B cell (primary cell): ENCODE measurements around the gene EPHA5. TPM values are rescaled to one million over a fixed set of nuclear protein-coding genes. Genes with fewer than 3 reads are reported as not detected.

Experiments used
- ATAC-seq: fragments of 200-7000 bp; cut with Tn5 transposase; one replicate; pipeline ENCODE4 v1.10.0; 2021; ENCODE audit warnings: low read depth, mild to moderate bottlenecking, moderate number of reproducible peaks, moderate library complexity
- CTCF ChIA-PET: fragments of 350-600 bp; sonication (Branson Sonifier 250); formaldehyde crosslinking; loops from one replicate; lab custom pipeline; 2021; ENCODE audit warnings: antibody characterized with exemption, inconsistent platforms; lab: Charles Lee
- POLR2A ChIA-PET: fragments of 350-600 bp; sonication (Branson Sonifier 250); formaldehyde crosslinking; loops from one replicate; lab custom pipeline; 2021; ENCODE audit warnings: antibody characterized with exemption; lab: Charles Lee
- DNase-seq: peaks from one replicate; pipeline ENCODE4 v3.0.0; 2013
- H2AFZ ChIP-seq: 2 replicates; pipeline ENCODE4 v1.6.1; 2012; ENCODE audit warnings: mild to moderate bottlenecking, low read depth, low read length; ENCODE audit not compliant: insufficient read depth, poor library complexity, severe bottlenecking
- H3K27ac ChIP-seq, 2 donors: 1 replicate in 1 of 2; 2 replicates in 1 of 2; pipeline ENCODE4 v1.5.1; 2012 to 2013; ENCODE audit warnings: low read length in 2 of 2, mild to moderate bottlenecking in 2 of 2, moderate library complexity in 1 of 2
- H3K27me3 ChIP-seq, 4 experiments: fragments of 200-600 bp in 1 of 4; sonication (generic) in 1 of 4; replicated peaks in 1 of 4; 1 replicate in 2 of 4; 2 replicates in 2 of 4; pipeline versions ENCODE4 v1.6.1 to v1.7.0; 2013 to 2016; ENCODE audit warnings: low read length in 3 of 4, mild to moderate bottlenecking in 2 of 4, mixed read lengths in 1 of 4, moderate library complexity in 1 of 4; ENCODE audit not compliant: insufficient read depth in 4 of 4, control insufficient read depth in 3 of 4; ENCODE audit errors: control extremely low read depth in 1 of 4
- H3K36me3 ChIP-seq, 2 experiments: replicated peaks in 1 of 2; 1 replicate in 1 of 2; 2 replicates in 1 of 2; pipeline versions ENCODE4 v1.6.1 to v1.7.1; 2013; ENCODE audit warnings: low read length in 1 of 2; ENCODE audit not compliant: insufficient read depth in 2 of 2, control insufficient read depth in 1 of 2; ENCODE audit errors: control extremely low read depth in 1 of 2, extremely low read depth in 1 of 2
- H3K4me1 ChIP-seq, 2 donors: fragments of 200-600 bp in 1 of 2; sonication (generic) in 1 of 2; 1 replicate in 1 of 2; 2 replicates in 1 of 2; pipeline versions ENCODE4 v1.5.1 to v1.6.1; 2013 to 2017; ENCODE audit warnings: low read length in 2 of 2; ENCODE audit not compliant: control insufficient read depth in 2 of 2, insufficient read depth in 2 of 2
- H3K4me2 ChIP-seq: replicated peaks from 2 replicates; pipeline ENCODE3; 2012; ENCODE audit warnings: mild to moderate bottlenecking, low read depth, low read length; ENCODE audit not compliant: poor library complexity, severe bottlenecking
- H3K4me3 ChIP-seq, 5 experiments: fragments of 200-600 bp in 1 of 5; sonication (generic) in 1 of 5; 1 replicate in 3 of 5; 2 replicates in 2 of 5; pipeline versions ENCODE4 v1.5.1 to v1.7.0; 2011 to 2016; ENCODE audit warnings: low read length in 4 of 5, mild to moderate bottlenecking in 4 of 5, low read depth in 2 of 5, control low read depth in 1 of 5, moderate library complexity in 1 of 5; ENCODE audit not compliant: insufficient read depth in 1 of 5; ENCODE audit errors: control extremely low read depth in 1 of 5, extremely low read depth in 1 of 5
- H3K79me2 ChIP-seq: fragments of 200-600 bp; sonication (generic); one replicate; pipeline ENCODE4 v1.6.0; 2016; ENCODE audit warnings: low read length; ENCODE audit not compliant: control insufficient read depth, insufficient read depth
- H3K9ac ChIP-seq: fragments of 200-600 bp; sonication (generic); 2 replicates; pipeline ENCODE4 v1.6.1; 2017; ENCODE audit warnings: mild to moderate bottlenecking, low read length, moderate library complexity
- H3K9me3 ChIP-seq, 3 donors: one replicate each; pipeline versions ENCODE4 v1.6.1 to v1.7.1; 2013; ENCODE audit warnings: low read length in 2 of 3; ENCODE audit not compliant: control insufficient read depth in 2 of 3, insufficient read depth in 1 of 3; ENCODE audit errors: control extremely low read depth in 1 of 3
- H4K20me1 ChIP-seq: 2 replicates; pipeline ENCODE4 v1.6.0; 2012; ENCODE audit warnings: mild to moderate bottlenecking, low read length; ENCODE audit not compliant: insufficient read depth, control insufficient read depth, poor library complexity, severe bottlenecking
- H3K27ac Mint-ChIP-seq: one replicate; pipeline ENCODE4 v1.8.0; 2021; ENCODE audit warnings: mixed read lengths
- H3K27me3 Mint-ChIP-seq: one replicate; pipeline ENCODE4 v1.8.0; 2021; ENCODE audit warnings: mixed read lengths
- H3K4me1 Mint-ChIP-seq: one replicate; pipeline ENCODE4 v1.8.0; 2021; ENCODE audit warnings: mixed read lengths
- H3K4me3 Mint-ChIP-seq: one replicate; pipeline ENCODE4 v1.8.0; 2021; ENCODE audit warnings: mixed read lengths
- H3K9me3 Mint-ChIP-seq: one replicate; pipeline ENCODE4 v1.8.0; 2022; ENCODE audit warnings: mixed read lengths; ENCODE audit not compliant: insufficient read depth
- CTCF ChIP-seq: fragments of 200-600 bp; IDR thresholded peaks from one replicate; pipeline ENCODE4 v1.8.0; 2022; ENCODE audit warnings: antibody characterized with exemption, mild to moderate bottlenecking
- EZH2 ChIP-seq: IDR thresholded peaks from 2 replicates; pipeline ENCODE4 v1.6.1; 2012; ENCODE audit warnings: borderline replicate concordance, low read depth, mild to moderate bottlenecking, moderate library complexity, low read length; ENCODE audit not compliant: insufficient read depth, poor library complexity, severe bottlenecking
- WGBS: methylation state at CpG from one replicate; pipeline ENCODE4 v1.1.5; 2013; ENCODE audit warnings: missing lambda C conversion rate; ENCODE audit not compliant: insufficient coverage; 5-methylcytosine and 5-hydroxymethylcytosine counted together
- intact Hi-C: fragments of 100-400 bp; cut with micrococcal nuclease; formaldehyde crosslinking; loops from one replicate; pipeline ENCODE4 v1.10.0; 2022
- polyA plus RNA-seq: library from polyadenylated mRNA; depleted of rRNA; stranded (reverse); fragments of >200 nt; gene quantifications from 2 replicates; pipeline ENCODE4 v1.2.3, GENCODE V29; 2012
- total RNA-seq, 2 donors: library from RNA; stranded (reverse); fragments of 120-200 nt in 1 of 2; gene quantifications; 1 replicate in 1 of 2; 2 replicates in 1 of 2; pipeline versions ENCODE4 v1.2.3 to v1.2.4, GENCODE V29; 2013 to 2022

Gene EPHA5
- total and polyA plus RNA-seq, 2 donors (not counting 1 experiment from before 2014, with no cell fraction given): not detected

DNA sequence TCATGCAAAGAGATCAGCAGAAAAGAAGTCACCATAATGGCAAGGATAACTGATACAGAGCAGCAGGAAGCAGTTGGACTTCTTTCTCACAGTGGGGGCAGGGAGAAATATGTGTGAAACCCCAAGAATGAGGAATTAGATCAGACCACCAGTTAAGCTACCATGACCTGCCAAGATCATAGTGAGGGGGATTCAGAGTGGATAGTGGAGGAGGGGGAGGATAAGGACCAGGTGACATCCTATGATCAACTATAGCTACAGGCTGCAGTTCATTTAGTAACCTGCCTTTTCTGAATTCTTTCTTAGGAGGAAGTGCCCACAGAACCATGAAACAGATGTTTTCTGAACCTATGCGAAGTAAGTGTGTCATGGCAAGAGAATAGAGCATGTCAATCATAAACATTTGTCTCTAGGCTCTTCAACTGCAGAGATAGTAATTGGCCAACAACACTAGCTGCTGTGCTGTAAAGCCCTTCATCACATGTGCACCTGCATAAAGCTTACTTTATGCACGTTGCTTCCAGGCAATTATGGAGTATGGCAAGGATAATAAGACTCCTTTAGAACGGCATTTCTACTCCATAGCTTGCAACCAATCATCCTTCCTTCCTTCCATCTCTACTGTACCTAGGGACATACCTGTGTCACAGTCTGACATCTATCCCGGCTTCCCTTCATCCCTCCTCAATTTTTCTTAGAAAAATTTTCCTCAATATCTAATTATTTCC is 329.7 kb downstream of the EPHA5 start:
- Histone ChIP-seq H4K20me1 (no peaks in the 10 kb centered on the region), H3K79me2 (no peaks in the 10 kb centered on the region), H3K9me3 (no peaks in the 10 kb centered on the region), H3K4me2 (no peak overlapping the region), H3K4me3 (no peak overlapping the region), H2AFZ (no peak overlapping the region), H3K36me3 (no peaks in the 10 kb centered on the region), H3K9ac (no peak overlapping the region), H3K27me3 (no peaks in the 10 kb centered on the region), H3K27ac (no peak overlapping the region), H3K4me1 (no peaks in the 10 kb centered on the region)
- no peaks in the 10 kb centered on the region for H3K9me3 Mint-ChIP-seq
- no peak for ATAC-seq
- no peaks in the 10 kb centered on the region for H3K4me1 Mint-ChIP-seq
- ChIA-PET POLR2A (no interaction called here), CTCF (no interaction called here)
- TF ChIP-seq CTCF (no peak), EZH2 (no peak)
- intact Hi-C loops: no loop called here
- WGBS: 85% methylated on average over 3 of the region's 4 CpGs
- H3K27me3 Mint-ChIP-seq: no peaks in the 10 kb centered on the region
- no peak overlapping the region for H3K4me3 Mint-ChIP-seq
- DNase-seq: no peak
- H3K27ac Mint-ChIP-seq: no peak overlapping the region

DNA sequence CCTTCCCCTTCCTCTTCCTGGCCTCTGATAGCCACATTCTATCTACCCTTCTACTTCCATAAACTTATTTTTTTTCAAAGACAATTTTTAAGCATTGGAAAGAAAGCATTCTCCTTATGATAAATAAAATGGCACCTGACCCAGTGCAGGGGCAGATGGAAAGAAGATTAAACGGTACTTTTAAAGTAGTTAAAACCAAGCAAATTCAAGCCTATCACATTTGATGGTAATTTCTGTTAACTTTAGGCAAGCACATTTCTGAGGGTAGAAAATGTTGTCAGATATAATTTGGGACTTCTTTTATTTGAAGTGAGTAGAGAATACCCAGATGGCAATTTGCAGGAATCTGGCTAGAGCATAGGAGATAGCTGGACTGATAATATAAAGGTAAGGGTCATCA is 332.9 kb downstream of the EPHA5 start:
- CTCF ChIA-PET: no interaction called here
- Histone ChIP-seq H3K36me3 (no peaks in the 10 kb centered on the region), H4K20me1 (no peaks in the 10 kb centered on the region), H2AFZ (no peak overlapping the region), H3K79me2 (no peaks in the 10 kb centered on the region), H3K27me3 (no peaks in the 10 kb centered on the region), H3K9ac (no peak overlapping the region), H3K4me2 (no peak overlapping the region), H3K4me3 (no peak overlapping the region), H3K4me1 (no peaks in the 10 kb centered on the region), H3K27ac (no peak overlapping the region), H3K9me3 (no peaks in the 10 kb centered on the region)
- POLR2A ChIA-PET: no interaction called here
- Mint-ChIP-seq H3K27ac (no peak overlapping the region), H3K27me3 (no peaks in the 10 kb centered on the region), H3K9me3 (peaks cover 2% of the 10 kb centered on the region), H3K4me3 (no peak overlapping the region), H3K4me1 (no peaks in the 10 kb centered on the region)
- WGBS: no CpG with 5 or more reads among the region's 1 CpG
- no peak for DNase-seq
- TF ChIP-seq EZH2 (no peak), CTCF (no peak)
- intact Hi-C loops: no loop called here
- ATAC-seq: no peak
